ENCODE measurements around the gene CFHR3. TPM values are rescaled to one million over a fixed set of nuclear protein-coding genes. Genes with fewer than 3 reads are reported as not detected.

CFHR3 gene
- polyA plus RNA-seq, 10 donors, result 0.83 to 2.8 (median 1.5) TPM

Other genes starting within 250 kb of the CFHR3 start
- 1 to 10 TPM; 3.2 to 8.8 (median 5.2) TPM for gene KCNT2, start 166.4 kb upstream of the CFHR3 start, polyA plus RNA-seq (ENCODE audit: insufficient read length in 10 of 10)
- gene CFH, start 122.8 kb upstream of the CFHR3 start, polyA plus RNA-seq (ENCODE audit: insufficient read length in 10 of 10), result 100 to 1,000 TPM in 1 of 10 donors, 10 to 100 TPM in 9; 56.2 to 102 (median 80.1) TPM
- 1 to 10 TPM in 1 of 10 donors, under 1 TPM in 6, not detected in 3; 0.30 to 1.3 (median 0.36) TPM for gene CFHR1, start 44.9 kb downstream of the CFHR3 start, polyA plus RNA-seq (ENCODE audit: insufficient read length in 10 of 10)
- gene CFHR4, start 113.2 kb downstream of the CFHR3 start, polyA plus RNA-seq (ENCODE audit: insufficient read length in 10 of 10), result not detected
- under 1 TPM in 1 of 10 donors, not detected in 9; 0.10 TPM for gene CFHR2, start 168.9 kb downstream of the CFHR3 start, polyA plus RNA-seq (ENCODE audit: insufficient read length in 10 of 10)
- gene CFHR5, start 202.7 kb downstream of the CFHR3 start, polyA plus RNA-seq (ENCODE audit: insufficient read length in 10 of 10), result not detected